Measurements from ENCODE around the gene PSTPIP1. TPM values are rescaled to one million over a fixed set of nuclear protein-coding genes. Genes with fewer than 3 reads are reported as not detected.

PSTPIP1 gene
- total and polyA plus RNA-seq, 9 of the 15 experiments (the other 6 are each of a cell fraction or from before 2014, with no cell fraction given) = not detected

DNA sequence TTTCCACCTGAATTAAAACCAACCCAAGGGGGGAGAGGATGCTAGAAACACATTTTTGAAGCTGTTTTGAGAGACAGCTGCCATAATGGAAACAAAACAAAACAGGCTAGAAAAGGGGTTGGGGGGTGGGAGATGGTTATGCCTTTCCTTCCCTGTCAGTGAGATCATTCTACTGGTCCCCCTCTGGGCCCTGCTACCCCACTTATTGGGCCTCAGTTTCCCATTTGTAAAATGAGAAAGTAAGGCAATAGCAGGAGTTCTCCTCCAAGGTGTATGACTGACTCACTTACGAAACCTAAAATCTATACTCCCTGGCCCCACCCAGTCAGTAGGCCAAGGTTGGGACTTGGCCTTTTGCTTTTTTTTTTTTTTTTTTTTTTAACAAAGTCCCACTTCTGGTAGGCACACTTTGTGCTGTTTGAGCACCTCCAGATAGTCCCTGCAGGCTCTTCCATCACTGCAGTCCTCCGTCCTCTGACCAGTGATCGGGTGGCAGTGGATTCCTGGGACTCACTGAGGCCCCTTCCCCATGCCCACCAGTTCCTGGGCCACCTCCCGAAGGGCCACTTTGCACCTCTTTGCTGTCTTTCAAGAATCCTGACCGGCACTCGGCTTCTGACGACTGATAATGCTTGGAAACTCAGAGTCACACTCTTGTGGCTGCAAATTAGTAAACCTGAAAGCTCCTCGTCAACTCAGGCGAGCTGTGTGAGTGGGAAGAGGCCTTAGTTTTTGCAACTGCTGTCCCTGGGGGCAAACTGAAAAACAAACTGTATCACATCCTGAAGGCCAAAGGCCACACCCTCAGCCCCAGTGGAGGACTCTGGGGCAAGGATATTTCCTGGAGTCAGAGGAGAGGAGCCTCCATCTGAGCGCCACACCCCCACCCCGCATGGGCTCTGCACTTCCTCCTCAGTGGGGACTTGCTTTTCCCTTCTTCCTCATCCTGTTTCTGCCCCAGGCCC is 6.7 kb upstream of the PSTPIP1 start (continued):
- no peak for TF ChIP-seq GATAD2A (IDR thresholded peaks at IDR 0.05)
- no peak for TF ChIP-seq ZNF324 (CRISPR knock-in tag; IDR thresholded peaks at IDR 0.05)
- TF ChIP-seq FOXJ2 (tag; IDR thresholded peaks at IDR 0.05) = no peak
- TF ChIP-seq, protein P1, sequence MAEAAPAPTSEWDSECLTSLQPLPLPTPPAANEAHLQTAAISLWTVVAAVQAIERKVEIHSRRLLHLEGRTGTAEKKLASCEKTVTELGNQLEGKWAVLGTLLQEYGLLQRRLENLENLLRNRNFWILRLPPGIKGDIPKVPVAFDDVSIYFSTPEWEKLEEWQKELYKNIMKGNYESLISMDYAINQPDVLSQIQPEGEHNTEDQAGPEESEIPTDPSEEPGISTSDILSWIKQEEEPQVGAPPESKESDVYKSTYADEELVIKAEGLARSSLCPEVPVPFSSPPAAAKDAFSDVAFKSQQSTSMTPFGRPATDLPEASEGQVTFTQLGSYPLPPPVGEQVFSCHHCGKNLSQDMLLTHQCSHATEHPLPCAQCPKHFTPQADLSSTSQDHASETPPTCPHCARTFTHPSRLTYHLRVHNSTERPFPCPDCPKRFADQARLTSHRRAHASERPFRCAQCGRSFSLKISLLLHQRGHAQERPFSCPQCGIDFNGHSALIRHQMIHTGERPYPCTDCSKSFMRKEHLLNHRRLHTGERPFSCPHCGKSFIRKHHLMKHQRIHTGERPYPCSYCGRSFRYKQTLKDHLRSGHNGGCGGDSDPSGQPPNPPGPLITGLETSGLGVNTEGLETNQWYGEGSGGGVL (CRISPR knock-in tag; IDR thresholded peaks at IDR 0.05) = no peak
- TF ChIP-seq RBM14 (IDR thresholded peaks at IDR 0.05; ENCODE audit: borderline replicate concordance, insufficient read depth, low read depth, low read length) = no peak
- TF ChIP-seq SPI1 (IDR thresholded peaks at IDR 0.05; ENCODE audit: borderline replicate concordance, low read depth, low read length) = peak; percentile 77; the same call in 1 of the 2 replicates
- no peak for TF ChIP-seq GATA2 (CRISPR knock-in tag; IDR thresholded peaks at IDR 0.05)
- TF ChIP-seq, protein P2, sequence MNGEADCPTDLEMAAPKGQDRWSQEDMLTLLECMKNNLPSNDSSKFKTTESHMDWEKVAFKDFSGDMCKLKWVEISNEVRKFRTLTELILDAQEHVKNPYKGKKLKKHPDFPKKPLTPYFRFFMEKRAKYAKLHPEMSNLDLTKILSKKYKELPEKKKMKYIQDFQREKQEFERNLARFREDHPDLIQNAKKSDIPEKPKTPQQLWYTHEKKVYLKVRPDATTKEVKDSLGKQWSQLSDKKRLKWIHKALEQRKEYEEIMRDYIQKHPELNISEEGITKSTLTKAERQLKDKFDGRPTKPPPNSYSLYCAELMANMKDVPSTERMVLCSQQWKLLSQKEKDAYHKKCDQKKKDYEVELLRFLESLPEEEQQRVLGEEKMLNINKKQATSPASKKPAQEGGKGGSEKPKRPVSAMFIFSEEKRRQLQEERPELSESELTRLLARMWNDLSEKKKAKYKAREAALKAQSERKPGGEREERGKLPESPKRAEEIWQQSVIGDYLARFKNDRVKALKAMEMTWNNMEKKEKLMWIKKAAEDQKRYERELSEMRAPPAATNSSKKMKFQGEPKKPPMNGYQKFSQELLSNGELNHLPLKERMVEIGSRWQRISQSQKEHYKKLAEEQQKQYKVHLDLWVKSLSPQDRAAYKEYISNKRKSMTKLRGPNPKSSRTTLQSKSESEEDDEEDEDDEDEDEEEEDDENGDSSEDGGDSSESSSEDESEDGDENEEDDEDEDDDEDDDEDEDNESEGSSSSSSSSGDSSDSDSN (IDR thresholded peaks at IDR 0.05; ENCODE audit: borderline replicate concordance in 1 of 2, low read depth in 2 of 2, low read length in 2 of 2) = no peak
- TF ChIP-seq FOSL1 (tag; conservative IDR thresholded peaks at IDR 0.05) = 0 out of 2 replicates have a peak, but pooled peaks have one; percentile 15
- TF ChIP-seq TCF7L2 (IDR thresholded peaks at IDR 0.05; ENCODE audit: low read depth, low read length) = no peak
- TF ChIP-seq SIN3B (IDR thresholded peaks at IDR 0.05; ENCODE audit: low read depth) = no peak
- TF ChIP-seq L3MBTL2 (IDR thresholded peaks at IDR 0.05) = no peak
- no peak for TF ChIP-seq ZNF175 (CRISPR knock-in tag; IDR thresholded peaks at IDR 0.05; ENCODE audit: low read depth)
- no peak for TF ChIP-seq ZBTB8A (IDR thresholded peaks at IDR 0.05; ENCODE audit: partially characterized antibody)
- TF ChIP-seq, protein P3, sequence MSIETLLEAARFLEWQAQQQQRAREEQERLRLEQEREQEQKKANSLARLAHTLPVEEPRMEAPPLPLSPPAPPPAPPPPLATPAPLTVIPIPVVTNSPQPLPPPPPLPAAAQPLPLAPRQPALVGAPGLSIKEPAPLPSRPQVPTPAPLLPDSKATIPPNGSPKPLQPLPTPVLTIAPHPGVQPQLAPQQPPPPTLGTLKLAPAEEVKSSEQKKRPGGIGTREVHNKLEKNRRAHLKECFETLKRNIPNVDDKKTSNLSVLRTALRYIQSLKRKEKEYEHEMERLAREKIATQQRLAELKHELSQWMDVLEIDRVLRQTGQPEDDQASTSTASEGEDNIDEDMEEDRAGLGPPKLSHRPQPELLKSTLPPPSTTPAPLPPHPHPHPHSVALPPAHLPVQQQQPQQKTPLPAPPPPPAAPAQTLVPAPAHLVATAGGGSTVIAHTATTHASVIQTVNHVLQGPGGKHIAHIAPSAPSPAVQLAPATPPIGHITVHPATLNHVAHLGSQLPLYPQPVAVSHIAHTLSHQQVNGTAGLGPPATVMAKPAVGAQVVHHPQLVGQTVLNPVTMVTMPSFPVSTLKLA (conservative IDR thresholded peaks at IDR 0.05) = no peak
- TF ChIP-seq LARP7 (IDR thresholded peaks at IDR 0.05) = no peak
- TF ChIP-seq CTBP1 (IDR thresholded peaks at IDR 0.05; ENCODE audit: borderline replicate concordance) = peak; percentile 39; the same call in 1 of the 2 replicates
- no peak for TF ChIP-seq HMG20A (CRISPR knock-in tag; conservative IDR thresholded peaks at IDR 0.05)
- TF ChIP-seq FOXA1 (IDR thresholded peaks at IDR 0.05; ENCODE audit: borderline replicate concordance) = no peak
- TF ChIP-seq OTX1 (CRISPR knock-in tag; IDR thresholded peaks at IDR 0.05) = no peak

Measured in K562 (cell line).